GM06990 (cell line): ENCODE data around the gene ZNF366.

Source experiments
- DNase-seq: peaks from one replicate; pipeline ENCODE4 v3.0.0-alpha.2; 2011; ENCODE audit not compliant: insufficient read length; ENCODE audit errors: extremely low read depth
- H3K27me3 ChIP-seq: replicated peaks from 2 replicates; pipeline ENCODE4 v1.6.0; 2011; ENCODE audit warnings: low read length; ENCODE audit not compliant: control insufficient read depth, insufficient read depth
- H3K36me3 ChIP-seq: 2 replicates; pipeline ENCODE4 v1.5.1; 2011; ENCODE audit warnings: low read length; ENCODE audit not compliant: control insufficient read depth, insufficient read depth
- H3K4me3 ChIP-seq: replicated peaks from 2 replicates; pipeline ENCODE4 v1.5.1; 2011; ENCODE audit warnings: low read depth, mild to moderate bottlenecking, control low read depth, low read length
- TF ChIP-seq, protein P1 (sequence below): IDR thresholded peaks from 2 replicates; pipeline ENCODE4 v1.5.1; 2011; ENCODE audit warnings: low read length, control low read depth, mild to moderate bottlenecking, inconsistent platforms; ENCODE audit not compliant: insufficient read depth, poor library complexity, severe bottlenecking

Gene ZNF366

DNA sequence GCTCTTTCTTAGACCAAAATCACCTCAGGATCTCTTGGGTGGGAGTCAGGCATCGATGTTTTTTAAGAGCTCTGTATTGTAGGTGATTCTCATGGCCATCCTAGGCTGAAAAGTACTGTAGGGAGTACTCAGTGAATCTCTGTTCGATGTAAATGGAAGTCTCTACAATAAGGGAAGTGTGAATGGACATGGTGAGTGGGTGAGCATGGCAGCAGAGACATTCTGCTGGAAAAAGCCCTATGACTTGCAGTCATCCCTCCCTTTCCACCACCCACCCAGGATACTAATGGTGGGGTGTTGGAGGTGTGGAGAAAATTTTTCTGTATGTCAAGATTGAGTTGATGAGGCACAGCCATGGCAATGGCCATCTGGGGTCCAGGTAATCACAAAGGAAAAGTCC, 30.9 kb downstream of the ZNF366 start:
- TF ChIP-seq, protein P1, sequence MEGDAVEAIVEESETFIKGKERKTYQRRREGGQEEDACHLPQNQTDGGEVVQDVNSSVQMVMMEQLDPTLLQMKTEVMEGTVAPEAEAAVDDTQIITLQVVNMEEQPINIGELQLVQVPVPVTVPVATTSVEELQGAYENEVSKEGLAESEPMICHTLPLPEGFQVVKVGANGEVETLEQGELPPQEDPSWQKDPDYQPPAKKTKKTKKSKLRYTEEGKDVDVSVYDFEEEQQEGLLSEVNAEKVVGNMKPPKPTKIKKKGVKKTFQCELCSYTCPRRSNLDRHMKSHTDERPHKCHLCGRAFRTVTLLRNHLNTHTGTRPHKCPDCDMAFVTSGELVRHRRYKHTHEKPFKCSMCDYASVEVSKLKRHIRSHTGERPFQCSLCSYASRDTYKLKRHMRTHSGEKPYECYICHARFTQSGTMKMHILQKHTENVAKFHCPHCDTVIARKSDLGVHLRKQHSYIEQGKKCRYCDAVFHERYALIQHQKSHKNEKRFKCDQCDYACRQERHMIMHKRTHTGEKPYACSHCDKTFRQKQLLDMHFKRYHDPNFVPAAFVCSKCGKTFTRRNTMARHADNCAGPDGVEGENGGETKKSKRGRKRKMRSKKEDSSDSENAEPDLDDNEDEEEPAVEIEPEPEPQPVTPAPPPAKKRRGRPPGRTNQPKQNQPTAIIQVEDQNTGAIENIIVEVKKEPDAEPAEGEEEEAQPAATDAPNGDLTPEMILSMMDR = no peak

DNA sequence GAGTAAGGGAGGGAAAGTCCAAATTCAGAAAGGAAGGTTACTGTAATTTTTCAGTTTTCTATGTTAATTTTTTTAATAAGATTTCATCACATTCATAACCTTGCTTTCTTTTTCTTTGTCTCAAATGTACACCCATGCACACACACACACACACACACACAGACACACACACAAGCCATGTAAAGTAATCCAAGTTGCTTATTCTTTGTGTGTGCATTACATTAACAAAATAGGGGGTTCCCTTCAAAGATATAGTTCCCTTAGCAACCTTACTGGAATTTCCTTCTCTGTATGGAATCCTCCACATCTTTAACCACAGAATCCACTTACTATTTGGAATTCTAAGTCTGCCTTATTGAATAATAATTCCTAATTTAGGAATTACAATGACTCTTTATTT, 32.7 kb downstream of the ZNF366 start:
- no peaks in the 10 kb centered on the region for H3K27me3 ChIP-seq
- H3K36me3 ChIP-seq = no peaks in the 10 kb centered on the region
- no peak for DNase-seq
- TF ChIP-seq, protein P1 = no peak
- no peak overlapping the region for H3K4me3 ChIP-seq

More for the DNA sequence above, 30.9 kb downstream of the ZNF366 start:
- H3K4me3 ChIP-seq = no peak overlapping the region
- H3K36me3 ChIP-seq = no peaks in the 10 kb centered on the region
- no peaks in the 10 kb centered on the region for H3K27me3 ChIP-seq
- DNase-seq = no peak

DNA sequence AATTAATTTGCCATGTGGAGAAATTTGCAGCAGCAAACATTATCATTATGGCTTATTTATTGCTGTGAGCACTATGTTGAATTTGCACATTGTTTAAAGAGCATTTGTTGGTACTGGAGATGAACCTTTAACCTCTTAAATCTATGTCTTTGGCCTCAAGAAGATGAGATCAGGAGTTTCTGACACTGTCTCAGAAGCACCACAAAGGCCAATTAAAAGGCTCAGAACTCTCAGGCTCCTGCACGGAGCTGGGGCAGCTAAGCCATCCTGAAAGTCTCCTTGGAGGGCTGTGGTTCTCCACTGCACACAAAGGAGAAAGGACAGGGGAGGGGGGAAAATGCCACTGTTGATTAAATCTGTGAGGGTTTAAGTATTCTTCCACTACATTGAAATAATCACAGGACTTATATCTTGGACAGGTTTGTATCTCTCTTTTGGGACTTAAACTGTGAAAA, 33.1 kb downstream of the ZNF366 start:
- no peak for DNase-seq
- Histone ChIP-seq H3K36me3 (no peaks in the 10 kb centered on the region), H3K4me3 (no peak overlapping the region), H3K27me3 (no peaks in the 10 kb centered on the region)
- TF ChIP-seq, protein P1 = no peak

DNA sequence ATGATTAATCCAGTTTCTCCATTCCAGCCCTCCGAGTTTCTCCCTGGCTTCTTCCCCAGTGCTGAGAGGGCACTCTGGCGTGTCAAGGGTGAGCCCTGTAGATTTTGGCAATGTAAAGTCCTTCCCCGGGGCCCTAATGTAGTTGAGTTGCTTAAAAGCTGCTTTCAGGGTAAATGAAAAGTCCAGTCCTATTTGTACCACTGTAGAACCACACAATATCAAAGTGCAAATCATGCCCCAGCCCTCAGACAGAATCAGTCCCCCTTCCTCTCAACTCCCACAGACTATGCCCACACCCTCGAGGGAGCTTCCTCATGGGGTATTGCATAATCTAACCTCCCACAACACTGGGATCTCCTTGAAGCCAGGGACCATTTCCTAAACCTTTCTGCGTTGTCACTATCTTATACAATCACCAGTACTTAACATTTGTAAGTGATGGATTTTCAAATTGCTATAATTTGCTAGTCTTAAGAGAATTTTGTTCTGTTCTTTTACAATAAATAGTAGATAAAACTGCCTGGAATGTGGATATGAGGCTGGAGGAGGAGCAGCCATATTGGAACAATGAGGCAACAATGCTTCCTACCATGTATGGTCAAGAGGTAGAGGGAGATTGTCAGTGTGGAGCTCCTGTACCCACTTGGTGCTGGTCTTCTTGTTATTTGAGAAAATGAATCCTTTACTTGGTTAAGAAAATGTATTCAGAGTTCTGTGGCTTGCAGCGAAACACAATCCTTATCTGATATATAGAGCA, 34.4 kb downstream of the ZNF366 start:
- H3K4me3 ChIP-seq = no peak overlapping the region
- TF ChIP-seq, protein P1 = no peak
- no peak for DNase-seq
- H3K27me3 ChIP-seq = no peaks in the 10 kb centered on the region
- H3K36me3 ChIP-seq = no peaks in the 10 kb centered on the region

DNA sequence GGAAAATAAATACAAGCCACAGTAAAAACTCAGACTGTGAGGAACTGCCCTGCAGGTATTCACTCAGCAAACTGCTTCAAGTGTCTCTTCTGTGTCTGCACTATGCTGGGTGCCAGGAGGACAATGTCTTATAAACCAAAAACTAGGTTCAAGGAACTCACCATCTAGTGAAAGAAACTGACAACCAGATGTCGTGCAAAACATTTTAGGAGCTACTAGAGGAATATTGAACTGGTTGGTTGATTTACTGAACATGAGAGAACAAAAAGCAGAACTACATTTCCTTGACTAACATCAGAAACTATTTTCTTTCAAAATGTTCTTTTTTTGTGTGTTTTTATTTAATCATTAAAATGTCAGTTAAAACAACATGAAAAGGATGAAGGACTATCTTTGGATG, 35.2 kb downstream of the ZNF366 start:
- no peak overlapping the region for H3K4me3 ChIP-seq
- no peak for DNase-seq
- TF ChIP-seq, protein P1 = no peak
- no peaks in the 10 kb centered on the region for H3K27me3 ChIP-seq
- H3K36me3 ChIP-seq = no peaks in the 10 kb centered on the region
